Esophagus muscularis mucosa (tissue), 4 donors: ENCODE data around the gene PLEKHG3.

Experiments
- CTCF ChIP-seq, 3 experiments: fragments of 200-600 bp in 2 of 3; fragments of 450-650 bp in 1 of 3; sonication (generic) in 2 of 3; IDR thresholded peaks; one replicate each; pipeline ENCODE4 v1.5.1; 2017 to 2019; ENCODE audit warnings: antibody characterized with exemption in 3 of 3, mild to moderate bottlenecking in 2 of 3, moderate library complexity in 1 of 3
- EP300 ChIP-seq: sonication (generic); formaldehyde crosslinking; IDR thresholded peaks from one replicate; pipeline ENCODE4 v1.6.1; 2017; ENCODE audit warnings: antibody characterized with exemption
- POLR2AphosphoS5 ChIP-seq, 2 donors: sonication (generic); formaldehyde crosslinking; IDR thresholded peaks; one replicate each; pipeline ENCODE4 v1.6.1; 2017; ENCODE audit warnings: antibody characterized with exemption in 2 of 2

- TF ChIP-seq CTCF (IDR thresholded peaks at IDR 0.05) (no peak), EP300 (no peak), POLR2AphosphoS5 (IDR thresholded peaks at IDR 0.05) (no peak)
Observed at GRCh38 chr14:64770751-64771150, 66.5 kb downstream of the PLEKHG3 start.
